ENCODE measurements around the gene OOSP4B.

GRCh38 chr11:60069450-60069849 lies 52.5 kb downstream of the OOSP4B start:
- TF ChIP-seq CTCF (IDR thresholded peaks at IDR 0.05; ENCODE audit: insufficient read depth, low read length, poor library complexity, severe bottlenecking): no peak
- no peak for TF ChIP-seq EZH2phosphoT487 (conservative IDR thresholded peaks at IDR 0.05; ENCODE audit: low read length)
